ENCODE results near the gene MRPS16. TPM values are rescaled to one million over a fixed set of nuclear protein-coding genes. Genes with fewer than 3 reads are reported as not detected.

The MRPS16 gene
- total and polyA plus RNA-seq, 2 of the 13 experiments (the other 11 are each of a cell fraction or from before 2014, with no cell fraction given): 70.1 to 135 TPM

DNA sequence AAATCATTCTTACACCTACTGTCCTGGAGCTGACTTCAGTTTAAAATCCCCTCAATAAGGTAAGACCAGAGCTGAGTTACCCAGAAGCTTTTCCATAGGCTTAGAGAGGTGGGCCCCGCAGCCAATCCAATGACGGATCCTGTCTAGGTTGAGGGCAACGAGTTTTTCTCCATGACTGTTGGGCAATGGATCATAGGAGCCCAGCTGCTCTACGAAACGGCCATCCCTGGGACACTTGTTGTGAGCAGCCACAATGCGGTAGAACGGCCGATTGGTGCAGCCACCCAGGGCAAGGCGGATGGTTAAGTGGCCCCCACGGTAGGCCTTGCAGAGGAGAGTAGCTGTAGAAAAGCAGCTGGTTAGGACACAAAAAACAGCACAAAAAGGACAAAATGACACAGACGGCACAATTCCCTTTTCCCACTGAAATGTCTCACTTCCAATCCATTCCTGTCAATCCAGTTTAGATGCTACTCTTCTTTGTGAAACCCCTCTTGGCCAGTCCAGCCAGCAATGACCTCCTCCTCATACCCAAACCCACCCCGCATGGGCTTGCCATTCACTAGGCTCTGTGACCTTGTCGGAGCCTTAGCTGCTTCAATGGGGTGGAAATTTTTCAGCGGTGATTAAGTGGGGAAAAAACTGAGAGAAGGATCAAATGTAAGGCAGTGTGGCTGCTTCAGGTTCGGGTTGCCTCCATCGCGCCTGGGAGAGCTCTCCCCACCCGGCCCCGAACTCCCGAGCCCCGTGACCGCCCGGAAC is 580 bp downstream of the MRPS16 start (continued):
- TF ChIP-seq, protein P1, sequence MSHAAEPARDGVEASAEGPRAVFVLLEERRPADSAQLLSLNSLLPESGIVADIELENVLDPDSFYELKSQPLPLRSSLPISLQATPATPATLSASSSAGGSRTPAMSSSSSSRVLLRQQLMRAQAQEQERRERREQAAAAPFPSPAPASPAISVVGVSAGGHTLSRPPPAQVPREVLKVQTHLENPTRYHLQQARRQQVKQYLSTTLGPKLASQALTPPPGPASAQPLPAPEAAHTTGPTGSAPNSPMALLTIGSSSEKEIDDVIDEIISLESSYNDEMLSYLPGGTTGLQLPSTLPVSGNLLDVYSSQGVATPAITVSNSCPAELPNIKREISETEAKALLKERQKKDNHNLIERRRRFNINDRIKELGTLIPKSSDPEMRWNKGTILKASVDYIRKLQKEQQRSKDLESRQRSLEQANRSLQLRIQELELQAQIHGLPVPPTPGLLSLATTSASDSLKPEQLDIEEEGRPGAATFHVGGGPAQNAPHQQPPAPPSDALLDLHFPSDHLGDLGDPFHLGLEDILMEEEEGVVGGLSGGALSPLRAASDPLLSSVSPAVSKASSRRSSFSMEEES (CRISPR knock-in tag; IDR thresholded peaks at IDR 0.05): no peak
- no peak for TF ChIP-seq NCOA1 (CRISPR knock-in tag; IDR thresholded peaks at IDR 0.05)
- TF ChIP-seq, protein P2, sequence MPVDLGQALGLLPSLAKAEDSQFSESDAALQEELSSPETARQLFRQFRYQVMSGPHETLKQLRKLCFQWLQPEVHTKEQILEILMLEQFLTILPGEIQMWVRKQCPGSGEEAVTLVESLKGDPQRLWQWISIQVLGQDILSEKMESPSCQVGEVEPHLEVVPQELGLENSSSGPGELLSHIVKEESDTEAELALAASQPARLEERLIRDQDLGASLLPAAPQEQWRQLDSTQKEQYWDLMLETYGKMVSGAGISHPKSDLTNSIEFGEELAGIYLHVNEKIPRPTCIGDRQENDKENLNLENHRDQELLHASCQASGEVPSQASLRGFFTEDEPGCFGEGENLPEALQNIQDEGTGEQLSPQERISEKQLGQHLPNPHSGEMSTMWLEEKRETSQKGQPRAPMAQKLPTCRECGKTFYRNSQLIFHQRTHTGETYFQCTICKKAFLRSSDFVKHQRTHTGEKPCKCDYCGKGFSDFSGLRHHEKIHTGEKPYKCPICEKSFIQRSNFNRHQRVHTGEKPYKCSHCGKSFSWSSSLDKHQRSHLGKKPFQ (CRISPR knock-in tag; IDR thresholded peaks at IDR 0.05; ENCODE audit: insufficient replicate concordance): peak; percentile 19
- TF ChIP-seq ZNF367 (CRISPR knock-in tag; IDR thresholded peaks at IDR 0.05; ENCODE audit: borderline replicate concordance): no peak
- TF ChIP-seq ZNF446 (CRISPR knock-in tag; IDR thresholded peaks at IDR 0.05): no peak
- TF ChIP-seq SRY (CRISPR knock-in tag; IDR thresholded peaks at IDR 0.05): no peak
- no peak for TF ChIP-seq ZNF615 (CRISPR knock-in tag; IDR thresholded peaks at IDR 0.05; ENCODE audit: borderline replicate concordance)

DNA sequence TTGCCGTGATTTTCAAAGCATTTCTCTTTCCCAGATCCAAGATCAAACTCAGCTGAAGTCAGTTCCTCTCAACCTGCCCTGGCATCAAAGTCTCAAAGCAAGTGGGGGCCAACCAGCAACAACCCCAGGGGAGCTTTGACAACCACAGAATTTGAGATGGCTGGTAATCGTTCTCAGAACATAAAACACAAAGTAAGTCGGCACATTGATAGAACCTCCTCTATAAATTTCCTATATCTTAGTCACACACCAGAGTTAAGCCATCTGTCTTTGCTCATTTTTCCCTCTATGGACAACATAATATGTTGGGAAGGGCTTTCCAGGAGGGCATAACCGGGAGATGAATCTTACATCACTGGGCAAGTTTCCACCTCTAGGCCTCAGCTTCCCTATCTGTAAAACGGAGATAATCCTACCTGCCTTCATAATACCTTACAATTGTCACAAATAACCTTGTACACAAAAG is 4.2 kb downstream of the MRPS16 start:
- H4K20me1 ChIP-seq (ENCODE audit: insufficient read depth, low read length): no peaks in the 10 kb centered on the region
- H3K4me1 ChIP-seq (ENCODE audit: insufficient read depth, low read length): peaks cover 51% of the 10 kb centered on the region
- WGBS (ENCODE audit: low lambda C conversion rate): 90% methylated on average over 5 of the region's 5 CpGs
- no peak for ATAC-seq
- in situ Hi-C loops (cut with HindIII; ENCODE audit: extremely low pct_ligation_motif_present, low pct_unique_long_range_greater_than_20kb) (no loop called here), intact Hi-C loops (cut with micrococcal nuclease; ENCODE audit: unreplicated experiment) (no loop called here)
- TF ChIP-seq PHF8 (CRISPR knock-in tag; IDR thresholded peaks at IDR 0.05) (no peak), RBFOX2 (IDR thresholded peaks at IDR 0.05; ENCODE audit: low read depth, low read length) (peak; percentile 17; the same call in 1 of the 2 replicates)
- no peaks in the 10 kb centered on the region for H3K9me3 ChIP-seq (ENCODE audit: low read length)
- ChIA-PET POLR2A (interaction anchor here (1.9 to 2.6 kb wide), 4 partner anchors 79 to 165 kb away, joined by 10 to 20 read pairs (median 10); partner anchors contain the start of genes ANXA7, CFAP70, ECD and FAM149B1), CTCF (ENCODE audit: low intra/inter-chr PET ratio, low total read pairs) (no interaction called here)
- no peak overlapping the region for H3K27ac ChIP-seq (ENCODE audit: extremely low read length, insufficient read depth, low read length)
- no TSS peak for BruUV-seq (replicated peaks)
- H3K9ac ChIP-seq (ENCODE audit: insufficient read depth, low read depth, low read length): no peak overlapping the region
- DNase-seq (ENCODE audit: low spot score): no peak
- no peak overlapping the region for H2AFZ ChIP-seq (ENCODE audit: low read length)
- H3K79me2 ChIP-seq (ENCODE audit: insufficient read depth, low read length): peaks cover 55% of the 10 kb centered on the region
- peaks cover 4 to 26% of the 10 kb centered on the region in 2 experiments for H3K36me3 ChIP-seq (replicated peaks in 1 of 2; ENCODE audit: control insufficient read depth in 1 of 2, insufficient read depth in 2 of 2, low read length in 2 of 2)
- H3K27me3 ChIP-seq (ENCODE audit: control insufficient read depth in 1 of 2, insufficient read depth in 2 of 2, low read length in 2 of 2): no peaks in the 10 kb centered on the region; a peak in 1 of 5 replicates
- peak overlapping the region; percentile 79 for H3K4me2 ChIP-seq (ENCODE audit: low read depth, low read length)
- FAIRE-seq: no peak
- H3K4me3 ChIP-seq (replicated peaks in 1 of 3; ENCODE audit: insufficient read depth in 1 of 3, low read depth in 2 of 3, low read length in 3 of 3): no peak overlapping the region
